Natural killer cell (primary cell): Measurements from ENCODE around the gene CYTH1. TPM values are rescaled to one million over a fixed set of nuclear protein-coding genes. Genes with fewer than 3 reads are reported as not detected.

Experiments
- ATAC-seq, 3 donors: fragments of 150-1000 bp in 2 of 3; fragments of 200-7000 bp in 1 of 3; cut with Tn5 transposase; 1 replicate in 1 of 3; 2 replicates in 2 of 3; pipeline ENCODE4 v1.10.0; 2021; ENCODE audit warnings: mild to moderate bottlenecking in 2 of 3, moderate library complexity in 2 of 3
- DNase-seq, 2 donors: peaks; one replicate each; pipeline versions ENCODE4 v3.0.0 to v3.0.0-alpha.2; 2013 to 2021; ENCODE audit warnings: mixed read lengths in 1 of 2
- H3K27ac ChIP-seq: one replicate; pipeline ENCODE4 v1.5.1; 2013; ENCODE audit warnings: mild to moderate bottlenecking, low read length
- H3K27me3 ChIP-seq: one replicate; pipeline ENCODE4 v1.6.1; 2013; ENCODE audit warnings: low read length; ENCODE audit not compliant: control insufficient read depth, insufficient read depth
- H3K36me3 ChIP-seq: one replicate; pipeline ENCODE4 v1.6.1; 2013; ENCODE audit warnings: low read length; ENCODE audit not compliant: control insufficient read depth, insufficient read depth
- H3K4me1 ChIP-seq: one replicate; pipeline ENCODE4 v1.6.1; 2013; ENCODE audit warnings: low read length; ENCODE audit not compliant: control insufficient read depth, insufficient read depth
- H3K4me3 ChIP-seq: one replicate; pipeline ENCODE4 v1.5.1; 2013; ENCODE audit warnings: low read length
- H3K9me3 ChIP-seq: one replicate; pipeline ENCODE4 v1.6.1; 2013; ENCODE audit warnings: low read length; ENCODE audit not compliant: control insufficient read depth, insufficient read depth
- H3K27ac Mint-ChIP-seq, 2 donors: one replicate each; pipeline ENCODE4 v1.8.0; 2022; ENCODE audit warnings: mild to moderate bottlenecking in 2 of 2, mixed read lengths in 2 of 2, moderate library complexity in 1 of 2
- H3K27me3 Mint-ChIP-seq, 2 donors: one replicate each; pipeline ENCODE4 v1.8.0; 2022; ENCODE audit warnings: low read depth in 2 of 2, mixed read lengths in 2 of 2
- H3K36me3 Mint-ChIP-seq: one replicate; pipeline ENCODE4 v1.8.0; 2022; ENCODE audit warnings: mixed read lengths
- H3K4me1 Mint-ChIP-seq, 2 donors: one replicate each; pipeline ENCODE4 v1.8.0; 2022; ENCODE audit warnings: mixed read lengths in 2 of 2
- H3K4me3 Mint-ChIP-seq: one replicate; pipeline ENCODE4 v1.8.0; 2022; ENCODE audit warnings: mild to moderate bottlenecking, moderate library complexity, mixed read lengths
- H3K9me3 Mint-ChIP-seq, 2 donors: one replicate each; pipeline ENCODE4 v1.8.0; 2022; ENCODE audit warnings: mixed read lengths in 2 of 2
- CTCF ChIP-seq: fragments of 200-600 bp; IDR thresholded peaks from one replicate; pipeline ENCODE4 v1.8.0; 2022; ENCODE audit warnings: antibody characterized with exemption
- WGBS: methylation state at CpG from one replicate; pipeline ENCODE4 v1.1.7; 2013; ENCODE audit warnings: missing lambda C conversion rate; ENCODE audit not compliant: insufficient coverage; 5-methylcytosine and 5-hydroxymethylcytosine counted together
- intact Hi-C: fragments of 100-400 bp; cut with micrococcal nuclease; formaldehyde crosslinking; loops from one replicate; pipeline ENCODE4 v1.14.2; 2022
- total RNA-seq, 4 donors: library from RNA; stranded (reverse); fragments of 120-200 nt in 1 of 4; gene quantifications; one replicate each; pipeline versions ENCODE4 v1.2.3 to v1.2.4, GENCODE V29; 2013 to 2022

CYTH1 gene
- total RNA-seq, 3 donors from 2014 or later (not counting 1 experiment from before 2014, with no cell fraction given) = 437 to 514 (median 457) TPM

- no peaks in the 10 kb centered on the region for H3K36me3 ChIP-seq
- H3K27ac ChIP-seq = no peak overlapping the region
- H3K27me3 ChIP-seq = no peaks in the 10 kb centered on the region
- no peaks in the 10 kb centered on the region for H3K36me3 Mint-ChIP-seq
- peaks cover 5% of the 10 kb centered on the region for H3K9me3 ChIP-seq
- no peak for TF ChIP-seq CTCF
- H3K9me3 Mint-ChIP-seq = no peaks in the 10 kb centered on the region
- peaks cover 11 to 12% of the 10 kb centered on the region in 2 donors for H3K27me3 Mint-ChIP-seq
- H3K4me3 ChIP-seq = no peak overlapping the region
- 88% methylated on average over 13 of the region's 13 CpGs for WGBS
- no peak overlapping the region for H3K27ac Mint-ChIP-seq
- ATAC-seq (no peak), DNase-seq (no peak)
- H3K4me3 Mint-ChIP-seq = no peak overlapping the region
- H3K4me1 ChIP-seq = peaks cover 11% of the 10 kb centered on the region
- H3K4me1 Mint-ChIP-seq = peaks cover 6 to 8% of the 10 kb centered on the region in 2 donors
- intact Hi-C loops = no loop called here
Measured at GRCh38 chr17:78643326-78643725, 138.7 kb downstream of the CYTH1 start.

- H3K4me3 Mint-ChIP-seq = no peak overlapping the region
- WGBS = no CpG with 5 or more reads among the region's 1 CpG
- no peak for TF ChIP-seq CTCF
- H3K9me3 Mint-ChIP-seq = no peaks in the 10 kb centered on the region
- H3K4me1 Mint-ChIP-seq = peaks cover 6 to 8% of the 10 kb centered on the region in 2 donors
- Histone ChIP-seq H3K9me3 (no peaks in the 10 kb centered on the region), H3K4me1 (peaks cover 11% of the 10 kb centered on the region), H3K27ac (no peak overlapping the region), H3K36me3 (no peaks in the 10 kb centered on the region), H3K27me3 (no peaks in the 10 kb centered on the region), H3K4me3 (no peak overlapping the region)
- ATAC-seq (no peak), DNase-seq (no peak)
- intact Hi-C loops = no loop called here
- H3K27me3 Mint-ChIP-seq = peaks cover 11 to 12% of the 10 kb centered on the region in 2 donors
- H3K36me3 Mint-ChIP-seq = no peaks in the 10 kb centered on the region
- H3K27ac Mint-ChIP-seq = no peak overlapping the region
Measured at GRCh38 chr17:78642707-78643106, 139.4 kb downstream of the CYTH1 start.

GRCh38 chr17:78641666-78642065 is 140.4 kb downstream of the CYTH1 start:
- H3K4me3 Mint-ChIP-seq = no peak overlapping the region
- Histone ChIP-seq H3K27ac (no peak overlapping the region), H3K27me3 (no peaks in the 10 kb centered on the region), H3K4me1 (peaks cover 11% of the 10 kb centered on the region), H3K4me3 (no peak overlapping the region), H3K36me3 (no peaks in the 10 kb centered on the region), H3K9me3 (no peaks in the 10 kb centered on the region)
- 92% methylated on average over 18 of the region's 18 CpGs for WGBS
- H3K4me1 Mint-ChIP-seq = peaks cover 6 to 8% of the 10 kb centered on the region in 2 donors
- TF ChIP-seq CTCF = no peak
- intact Hi-C loops = no loop called here
- H3K27ac Mint-ChIP-seq = no peak overlapping the region
- peaks cover 12 to 15% of the 10 kb centered on the region in 2 donors for H3K27me3 Mint-ChIP-seq
- no peaks in the 10 kb centered on the region for H3K9me3 Mint-ChIP-seq
- ATAC-seq = no peak
- no peaks in the 10 kb centered on the region for H3K36me3 Mint-ChIP-seq
- no peak for DNase-seq

GRCh38 chr17:78641243-78641642 is 140.8 kb downstream of the CYTH1 start:
- peaks cover 6 to 7% of the 10 kb centered on the region in 2 donors for H3K4me1 Mint-ChIP-seq

More at GRCh38 chr17:78641243-78641642, 140.8 kb downstream of the CYTH1 start:
- no peak for TF ChIP-seq CTCF
- Histone ChIP-seq H3K27me3 (no peaks in the 10 kb centered on the region), H3K36me3 (no peaks in the 10 kb centered on the region), H3K4me1 (peaks cover 10% of the 10 kb centered on the region), H3K27ac (no peak overlapping the region), H3K9me3 (no peaks in the 10 kb centered on the region), H3K4me3 (no peak overlapping the region)
- no peak overlapping the region for H3K4me3 Mint-ChIP-seq
- ATAC-seq (no peak), DNase-seq (no peak)
- intact Hi-C loops = no loop called here
- H3K9me3 Mint-ChIP-seq = no peaks in the 10 kb centered on the region
- peaks cover 11 to 15% of the 10 kb centered on the region in 2 donors for H3K27me3 Mint-ChIP-seq
- no peak overlapping the region for H3K27ac Mint-ChIP-seq
- 98% methylated on average over 6 of the region's 6 CpGs for WGBS
- no peaks in the 10 kb centered on the region for H3K36me3 Mint-ChIP-seq
